ENCODE data around the gene IPP.
"Not testable (repeated sequence)": the region's sequence is repeated elsewhere in the genome, so short reads cannot be mapped to it uniquely, and the experiment has no call there.

Gene IPP

GRCh38 chr1:45679123-45679522 lies 71.3 kb downstream of the IPP start:
- no peaks in the 10 kb centered on the region for H3K27me3 ChIP-seq (ENCODE audit: insufficient read depth, low read length)
- no peak overlapping the region for H3K9ac ChIP-seq (ENCODE audit: low read depth, low read length)
- H3K9me3 ChIP-seq (ENCODE audit: insufficient read depth, low read depth, low read length), result no peaks in the 10 kb centered on the region
- peaks cover 55% of the 10 kb centered on the region for H3K4me1 ChIP-seq (ENCODE audit: insufficient read depth, low read length)
- H3K36me3 ChIP-seq (ENCODE audit: insufficient read depth, low read length), result peaks cover 4% of the 10 kb centered on the region
- H3K27ac ChIP-seq (ENCODE audit: low read depth, low read length), result no peak overlapping the region
- no peak overlapping the region for H3K4me3 ChIP-seq (ENCODE audit: low read length)
- WGBS, result 60% methylated on average over 3 of the region's 3 CpGs

GRCh38 chr1:45678489-45678888 lies 72.0 kb downstream of the IPP start:
- Histone ChIP-seq H3K27ac (ENCODE audit: low read depth, low read length) (no peak overlapping the region), H3K4me1 (ENCODE audit: insufficient read depth, low read length) (peaks cover 55% of the 10 kb centered on the region), H3K9ac (ENCODE audit: low read depth, low read length) (no peak overlapping the region), H3K27me3 (ENCODE audit: insufficient read depth, low read length) (no peaks in the 10 kb centered on the region), H3K9me3 (ENCODE audit: insufficient read depth, low read depth, low read length) (no peaks in the 10 kb centered on the region), H3K36me3 (ENCODE audit: insufficient read depth, low read length) (peaks cover 8% of the 10 kb centered on the region), H3K4me3 (ENCODE audit: low read length) (no peak overlapping the region)

- no peak overlapping the region for H3K4me3 ChIP-seq (ENCODE audit: low read length)
- no peak overlapping the region for H3K9ac ChIP-seq (ENCODE audit: low read depth, low read length)
- no peaks in the 10 kb centered on the region for H3K9me3 ChIP-seq (ENCODE audit: insufficient read depth, low read depth, low read length)
- H3K4me1 ChIP-seq (ENCODE audit: insufficient read depth, low read length), result peaks cover 53% of the 10 kb centered on the region
- 87% methylated on average over 2 of the region's 3 CpGs for WGBS
- no peak overlapping the region for H3K27ac ChIP-seq (ENCODE audit: low read depth, low read length)
- no peaks in the 10 kb centered on the region for H3K27me3 ChIP-seq (ENCODE audit: insufficient read depth, low read length)
- peaks cover 10% of the 10 kb centered on the region for H3K36me3 ChIP-seq (ENCODE audit: insufficient read depth, low read length)
Observed at GRCh38 chr1:45677751-45678245, 72.7 kb downstream of the IPP start.

GRCh38 chr1:45676553-45676952 lies 73.9 kb downstream of the IPP start:
- not testable (repeated sequence) for H3K27me3 ChIP-seq (ENCODE audit: insufficient read depth, low read length); H3K4me3 ChIP-seq (ENCODE audit: low read length); H3K9me3 ChIP-seq (ENCODE audit: insufficient read depth, low read depth, low read length); H3K27ac ChIP-seq (ENCODE audit: low read depth, low read length); H3K9ac ChIP-seq (ENCODE audit: low read depth, low read length)
- WGBS, result 96% methylated on average over 7 of the region's 7 CpGs
- Histone ChIP-seq H3K4me1 (ENCODE audit: insufficient read depth, low read length) (peaks cover 41% of the 10 kb centered on the region), H3K36me3 (ENCODE audit: insufficient read depth, low read length) (peaks cover 10% of the 10 kb centered on the region)

- Histone ChIP-seq H3K36me3 (ENCODE audit: insufficient read depth, low read length) (peaks cover 10% of the 10 kb centered on the region), H3K27me3 (ENCODE audit: insufficient read depth, low read length) (no peaks in the 10 kb centered on the region), H3K4me1 (ENCODE audit: insufficient read depth, low read length) (peaks cover 22% of the 10 kb centered on the region), H3K27ac (ENCODE audit: low read depth, low read length) (no peak overlapping the region), H3K4me3 (ENCODE audit: low read length) (no peak overlapping the region), H3K9me3 (ENCODE audit: insufficient read depth, low read depth, low read length) (no peaks in the 10 kb centered on the region), H3K9ac (ENCODE audit: low read depth, low read length) (no peak overlapping the region)
- 93% methylated on average over 5 of the region's 5 CpGs for WGBS
Observed at GRCh38 chr1:45674478-45674877, 76.0 kb downstream of the IPP start.

GRCh38 chr1:45673956-45674355 lies 76.5 kb downstream of the IPP start:
- 96% methylated on average over 4 of the region's 4 CpGs for WGBS
- Histone ChIP-seq H3K9me3 (ENCODE audit: insufficient read depth, low read depth, low read length) (no peaks in the 10 kb centered on the region), H3K27me3 (ENCODE audit: insufficient read depth, low read length) (no peaks in the 10 kb centered on the region), H3K4me1 (ENCODE audit: insufficient read depth, low read length) (peaks cover 17% of the 10 kb centered on the region), H3K9ac (ENCODE audit: low read depth, low read length) (no peak overlapping the region), H3K27ac (ENCODE audit: low read depth, low read length) (no peak overlapping the region), H3K36me3 (ENCODE audit: insufficient read depth, low read length) (peaks cover 10% of the 10 kb centered on the region), H3K4me3 (ENCODE audit: low read length) (no peak overlapping the region)

GRCh38 chr1:45669859-45670655 lies 80.4 kb downstream of the IPP start:
- peaks cover 13% of the 10 kb centered on the region for H3K36me3 ChIP-seq (ENCODE audit: insufficient read depth, low read length)
- H3K27me3 ChIP-seq (ENCODE audit: insufficient read depth, low read length), result no peaks in the 10 kb centered on the region
- H3K9ac ChIP-seq (ENCODE audit: low read depth, low read length), result no peak overlapping the region
- no peaks in the 10 kb centered on the region for H3K9me3 ChIP-seq (ENCODE audit: insufficient read depth, low read depth, low read length)
- WGBS, result 90% methylated on average over 6 of the region's 6 CpGs
- H3K27ac ChIP-seq (ENCODE audit: low read depth, low read length), result no peak overlapping the region
- no peak overlapping the region for H3K4me3 ChIP-seq (ENCODE audit: low read length)
- no peaks in the 10 kb centered on the region for H3K4me1 ChIP-seq (ENCODE audit: insufficient read depth, low read length)

GRCh38 chr1:45669379-45669778 lies 81.1 kb downstream of the IPP start:
- no peaks in the 10 kb centered on the region for H3K4me1 ChIP-seq (ENCODE audit: insufficient read depth, low read length)
- no peak overlapping the region for H3K9ac ChIP-seq (ENCODE audit: low read depth, low read length)
- H3K36me3 ChIP-seq (ENCODE audit: insufficient read depth, low read length), result peaks cover 9% of the 10 kb centered on the region
- H3K9me3 ChIP-seq (ENCODE audit: insufficient read depth, low read depth, low read length), result no peaks in the 10 kb centered on the region
- H3K4me3 ChIP-seq (ENCODE audit: low read length), result no peak overlapping the region
- no peak overlapping the region for H3K27ac ChIP-seq (ENCODE audit: low read depth, low read length)
- no peaks in the 10 kb centered on the region for H3K27me3 ChIP-seq (ENCODE audit: insufficient read depth, low read length)
- WGBS, result no CpG with 5 or more reads among the region's 1 CpG

- H3K4me3 ChIP-seq (ENCODE audit: low read length), result no peak overlapping the region
- WGBS, result 97% methylated on average over 4 of the region's 4 CpGs
- H3K4me1 ChIP-seq (ENCODE audit: insufficient read depth, low read length), result no peaks in the 10 kb centered on the region
- H3K36me3 ChIP-seq (ENCODE audit: insufficient read depth, low read length), result peaks cover 5% of the 10 kb centered on the region
- no peak overlapping the region for H3K27ac ChIP-seq (ENCODE audit: low read depth, low read length)
- H3K9ac ChIP-seq (ENCODE audit: low read depth, low read length), result no peak overlapping the region
- no peaks in the 10 kb centered on the region for H3K27me3 ChIP-seq (ENCODE audit: insufficient read depth, low read length)
- H3K9me3 ChIP-seq (ENCODE audit: insufficient read depth, low read depth, low read length), result no peaks in the 10 kb centered on the region
Observed at GRCh38 chr1:45668526-45668925, 81.9 kb downstream of the IPP start.

- Histone ChIP-seq H3K27me3 (ENCODE audit: insufficient read depth, low read length) (no peaks in the 10 kb centered on the region), H3K4me1 (ENCODE audit: insufficient read depth, low read length) (no peaks in the 10 kb centered on the region), H3K9ac (ENCODE audit: low read depth, low read length) (no peak overlapping the region), H3K4me3 (ENCODE audit: low read length) (no peak overlapping the region), H3K27ac (ENCODE audit: low read depth, low read length) (no peak overlapping the region), H3K36me3 (ENCODE audit: insufficient read depth, low read length) (peaks cover 2% of the 10 kb centered on the region), H3K9me3 (ENCODE audit: insufficient read depth, low read depth, low read length) (no peaks in the 10 kb centered on the region)
- WGBS, result 88% methylated on average over 8 of the region's 8 CpGs
Observed at GRCh38 chr1:45667321-45668111, 82.9 kb downstream of the IPP start.

GRCh38 chr1:45666836-45667235 lies 83.6 kb downstream of the IPP start:
- Histone ChIP-seq H3K27ac (ENCODE audit: low read depth, low read length) (no peak overlapping the region), H3K9me3 (ENCODE audit: insufficient read depth, low read depth, low read length) (no peaks in the 10 kb centered on the region), H3K27me3 (ENCODE audit: insufficient read depth, low read length) (no peaks in the 10 kb centered on the region), H3K4me1 (ENCODE audit: insufficient read depth, low read length) (no peaks in the 10 kb centered on the region), H3K9ac (ENCODE audit: low read depth, low read length) (no peak overlapping the region), H3K4me3 (ENCODE audit: low read length) (no peak overlapping the region), H3K36me3 (ENCODE audit: insufficient read depth, low read length) (peaks cover 2% of the 10 kb centered on the region)
- WGBS, result 100% methylated on average over 1 of the region's 2 CpGs

Measured in HUES64 (cell line).